Upper lobe of right lung (tissue), 1 donor: Measurements from ENCODE around the gene TMEM181. TPM values are rescaled to one million over a fixed set of nuclear protein-coding genes. Genes with fewer than 3 reads are reported as not detected.

ENCODE experiments used
- ATAC-seq: fragments of 200-7000 bp; cut with Tn5 transposase; one replicate; pipeline ENCODE4 v1.9.1; 2020; ENCODE audit warnings: mild to moderate bottlenecking, moderate library complexity
- DNase-seq: peaks from one replicate; pipeline ENCODE4 v3.0.0-alpha.2; 2020
- H3K27ac ChIP-seq: fragments of 200-600 bp; one replicate; pipeline ENCODE4 v1.8.0; 2022
- H3K27me3 ChIP-seq: fragments of 200-600 bp; one replicate; pipeline ENCODE4 v1.8.0; 2022; ENCODE audit warnings: mild to moderate bottlenecking
- H3K36me3 ChIP-seq: fragments of 200-600 bp; one replicate; pipeline ENCODE4 v1.8.0; 2022
- H3K4me1 ChIP-seq: fragments of 200-600 bp; one replicate; pipeline ENCODE4 v1.8.0; 2022
- H3K4me3 ChIP-seq: fragments of 200-600 bp; one replicate; pipeline ENCODE4 v1.8.0; 2022; ENCODE audit warnings: mild to moderate bottlenecking
- H3K9me3 ChIP-seq: fragments of 200-600 bp; one replicate; pipeline ENCODE4 v1.8.0; 2022
- intact Hi-C: fragments of 100-400 bp; cut with DNase I; formaldehyde crosslinking; loops from one replicate; pipeline ENCODE4 v1.11.0; 2022
- total RNA-seq: library from RNA; stranded (reverse); fragmentation: NEBNext Ultra II Directional; extraction: Animal tissue kit (Norgen Biotek cat#: 25700); gene quantifications from one replicate; pipeline ENCODE4 v1.2.1, GENCODE V29; 2021
- TF ChIP-seq, protein P1 (sequence below): fragments of 200-600 bp; IDR thresholded peaks from one replicate; pipeline ENCODE4 v1.8.0; 2022; ENCODE audit warnings: antibody characterized with exemption
- donor health status: DM: no; HTN: yes; CAD: no; lungs with severe emphysema.

TMEM181 gene
- total RNA-seq, 1 donor from 2014 or later: 31.5 TPM

DNA sequence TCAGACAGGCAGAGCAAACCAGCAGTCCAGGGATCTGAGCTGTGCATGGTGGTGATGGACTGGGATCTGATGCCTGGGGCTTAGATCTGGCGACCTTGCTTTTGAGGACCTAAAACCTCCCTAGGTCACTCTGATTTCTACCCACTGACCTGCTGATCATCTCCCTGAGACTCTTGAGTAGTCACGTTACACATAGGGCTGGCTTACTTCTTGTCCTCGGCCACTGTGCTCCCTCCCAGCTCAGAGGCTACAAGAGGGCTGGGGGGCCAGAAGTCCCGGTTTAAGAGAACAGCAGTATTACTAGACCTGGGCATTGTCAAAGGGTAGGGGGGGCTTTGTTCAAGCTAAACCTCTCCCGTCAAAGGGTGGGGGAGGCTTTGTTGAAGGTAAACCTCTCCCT lies 79.2 kb downstream of the TMEM181 start:
- intact Hi-C loops: no loop called here
- Histone ChIP-seq H3K4me1 (peaks cover 28% of the 10 kb centered on the region), H3K9me3 (no peaks in the 10 kb centered on the region), H3K36me3 (peaks cover 47% of the 10 kb centered on the region), H3K4me3 (no peak overlapping the region), H3K27me3 (no peaks in the 10 kb centered on the region), H3K27ac (no peak overlapping the region)
- TF ChIP-seq, protein P1, sequence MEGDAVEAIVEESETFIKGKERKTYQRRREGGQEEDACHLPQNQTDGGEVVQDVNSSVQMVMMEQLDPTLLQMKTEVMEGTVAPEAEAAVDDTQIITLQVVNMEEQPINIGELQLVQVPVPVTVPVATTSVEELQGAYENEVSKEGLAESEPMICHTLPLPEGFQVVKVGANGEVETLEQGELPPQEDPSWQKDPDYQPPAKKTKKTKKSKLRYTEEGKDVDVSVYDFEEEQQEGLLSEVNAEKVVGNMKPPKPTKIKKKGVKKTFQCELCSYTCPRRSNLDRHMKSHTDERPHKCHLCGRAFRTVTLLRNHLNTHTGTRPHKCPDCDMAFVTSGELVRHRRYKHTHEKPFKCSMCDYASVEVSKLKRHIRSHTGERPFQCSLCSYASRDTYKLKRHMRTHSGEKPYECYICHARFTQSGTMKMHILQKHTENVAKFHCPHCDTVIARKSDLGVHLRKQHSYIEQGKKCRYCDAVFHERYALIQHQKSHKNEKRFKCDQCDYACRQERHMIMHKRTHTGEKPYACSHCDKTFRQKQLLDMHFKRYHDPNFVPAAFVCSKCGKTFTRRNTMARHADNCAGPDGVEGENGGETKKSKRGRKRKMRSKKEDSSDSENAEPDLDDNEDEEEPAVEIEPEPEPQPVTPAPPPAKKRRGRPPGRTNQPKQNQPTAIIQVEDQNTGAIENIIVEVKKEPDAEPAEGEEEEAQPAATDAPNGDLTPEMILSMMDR: no peak
- ATAC-seq (no peak), DNase-seq (peak; percentile 36)

DNA sequence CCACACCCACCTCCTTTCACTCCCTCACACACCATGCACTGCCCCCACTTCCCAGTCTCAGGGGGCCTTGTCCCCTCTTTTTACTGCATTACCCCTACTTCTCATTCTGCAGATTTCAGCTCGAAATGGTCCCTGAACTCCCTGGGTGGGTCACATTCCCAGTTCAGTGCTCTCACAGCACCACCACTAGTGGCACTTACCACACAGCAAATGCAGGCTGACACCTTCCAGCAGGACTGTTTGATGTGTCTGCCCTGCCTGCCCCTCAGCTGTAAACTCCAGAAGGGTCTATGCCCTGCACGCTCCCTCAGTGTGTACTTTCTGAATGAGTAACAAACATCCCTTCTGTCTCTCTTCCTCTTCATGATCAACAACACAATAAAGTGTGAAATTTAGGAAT lies 80.6 kb downstream of the TMEM181 start:
- ATAC-seq (no peak), DNase-seq (peak; percentile 20)
- TF ChIP-seq, protein P1: no peak
- peaks cover 33% of the 10 kb centered on the region for H3K4me1 ChIP-seq
- no peak overlapping the region for H3K27ac ChIP-seq
- intact Hi-C loops: no loop called here
- H3K9me3 ChIP-seq: no peaks in the 10 kb centered on the region
- H3K36me3 ChIP-seq: peaks cover 32% of the 10 kb centered on the region
- H3K4me3 ChIP-seq: no peak overlapping the region
- no peaks in the 10 kb centered on the region for H3K27me3 ChIP-seq

DNA sequence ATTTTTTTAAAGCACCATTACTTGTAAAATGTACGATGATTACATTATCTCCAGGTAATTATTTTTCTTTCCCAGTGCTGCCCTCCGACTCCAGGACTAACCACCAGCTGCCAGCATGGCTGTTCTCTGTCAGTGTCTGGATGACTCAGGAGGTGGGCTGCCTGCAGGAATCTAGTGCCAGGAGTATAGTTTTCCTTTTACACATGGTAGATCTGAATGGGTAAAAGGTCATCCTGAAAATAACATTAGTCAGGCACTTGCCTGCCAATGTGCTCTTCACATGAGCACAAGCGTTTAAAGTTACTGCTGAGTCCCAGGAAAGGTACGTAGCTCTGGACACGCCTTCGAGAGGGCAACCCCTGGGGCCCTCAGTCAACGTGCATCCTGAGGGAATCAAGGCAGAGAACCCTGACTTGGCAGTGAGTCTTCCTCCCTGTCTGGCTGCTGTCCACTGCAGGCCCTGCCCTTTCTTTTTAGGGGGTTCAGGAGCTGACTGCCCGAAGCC lies 82.3 kb downstream of the TMEM181 start:
- peak; percentile 60 for DNase-seq
- ATAC-seq: no peak
- intact Hi-C loops: no loop called here
- Histone ChIP-seq H3K36me3 (peaks cover 18% of the 10 kb centered on the region), H3K9me3 (no peaks in the 10 kb centered on the region), H3K4me1 (peaks cover 33% of the 10 kb centered on the region), H3K4me3 (peak overlapping the region; percentile 98), H3K27ac (peak overlapping the region; percentile 99), H3K27me3 (no peaks in the 10 kb centered on the region)
- TF ChIP-seq, protein P1: no peak

DNA sequence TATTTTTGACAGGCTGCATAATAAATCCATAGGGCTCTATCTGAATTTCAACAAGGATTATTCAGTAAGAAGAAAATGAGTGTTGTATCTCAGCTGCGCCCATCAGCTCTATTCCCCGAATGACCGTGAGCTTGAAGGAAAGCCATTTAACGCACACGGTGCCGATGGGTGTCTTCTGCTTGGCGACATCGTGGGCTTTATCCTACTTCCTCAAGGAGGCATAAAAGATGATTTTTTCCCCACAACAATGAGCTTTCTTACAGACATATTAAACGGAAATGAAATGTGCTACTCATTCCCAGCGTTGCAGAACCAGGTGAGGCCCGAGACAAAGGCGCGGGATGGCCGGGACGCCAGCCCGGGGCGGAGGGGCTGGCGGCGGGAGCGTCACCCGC lies 83.9 kb downstream of the TMEM181 start:
- ATAC-seq (no peak), DNase-seq (no peak)
- peak overlapping the region; percentile 99 for H3K27ac ChIP-seq
- no peaks in the 10 kb centered on the region for H3K27me3 ChIP-seq
- H3K9me3 ChIP-seq: no peaks in the 10 kb centered on the region
- intact Hi-C loops: no loop called here
- TF ChIP-seq, protein P1: no peak
- H3K36me3 ChIP-seq: peaks cover 16% of the 10 kb centered on the region
- peaks cover 38% of the 10 kb centered on the region for H3K4me1 ChIP-seq
- H3K4me3 ChIP-seq: peak overlapping the region; percentile 98

DNA sequence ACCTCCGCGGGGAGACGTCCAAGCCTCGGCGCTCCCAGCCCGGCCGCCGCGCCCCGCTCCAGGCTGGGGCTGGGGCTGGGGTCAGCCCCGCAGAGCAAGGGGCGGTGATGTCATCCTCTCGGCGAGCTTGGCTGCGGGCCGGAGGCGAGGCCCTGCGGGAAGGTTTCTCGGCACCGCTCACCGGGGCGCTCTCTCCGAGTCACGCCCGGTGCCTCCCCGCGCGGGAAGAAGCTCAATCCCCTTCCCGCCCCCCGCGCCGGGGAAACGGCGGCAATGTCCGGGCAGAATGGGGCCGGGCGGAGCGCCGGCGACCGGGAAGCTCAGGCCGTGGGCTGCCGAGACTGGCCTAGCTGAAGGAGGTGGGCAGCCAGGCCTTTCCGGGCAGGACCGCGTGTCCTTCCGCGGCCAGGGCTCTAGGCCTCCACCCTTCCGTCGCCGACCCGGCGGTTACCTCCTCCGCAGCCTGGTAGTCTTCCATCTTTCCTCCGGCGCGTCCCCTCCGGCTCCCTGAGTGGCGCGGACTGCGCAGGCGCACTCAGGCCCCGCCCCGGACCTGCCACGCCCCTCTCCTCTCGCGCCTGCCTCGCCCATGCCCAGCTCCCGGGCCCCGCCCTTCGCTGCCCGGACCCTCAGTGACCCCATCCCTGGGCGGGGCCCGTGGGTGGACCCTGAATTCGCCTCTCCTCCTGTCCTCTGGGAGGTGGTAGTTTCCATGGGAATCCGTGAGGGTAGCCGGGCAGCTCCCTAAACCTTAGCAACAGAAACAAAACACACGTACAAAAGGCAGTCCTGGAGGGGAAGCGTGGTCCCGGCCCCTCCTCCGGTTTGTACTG lies 84.6 kb downstream of the TMEM181 start, which contains the start of gene DYNLT1:
Gene DYNLT1 (minus strand): TSS at position 513 of the 833 bp plus-strand sequence. CDS start 35 bp downstream, at position 478.
- TF ChIP-seq, protein P1: no peak
- Histone ChIP-seq H3K4me1 (peaks cover 44% of the 10 kb centered on the region), H3K27me3 (no peaks in the 10 kb centered on the region), H3K36me3 (peaks cover 16% of the 10 kb centered on the region), H3K9me3 (no peaks in the 10 kb centered on the region), H3K4me3 (peak within 1 kb of the TSS; percentile 98), H3K27ac (peak within 1 kb of the TSS; percentile 99)
- peak; percentile 97 for DNase-seq
- ATAC-seq: peak; percentile 96
- intact Hi-C loops: no loop called here
